Trophoblast cell (in vitro differentiated cells and primary cell): ENCODE data around the gene NGB.
A peak's percentile ranks its signal among the peaks of the same experiment; 100 is the strongest.

Experiments used
- DNase-seq, 2 donors: peaks; one replicate each; pipeline ENCODE4 v3.0.0-alpha.2; 2016
- H2AFZ ChIP-seq: 2 replicates; pipeline ENCODE4 v1.6.1; 2013; ENCODE audit warnings: low read length, moderate library complexity, mild to moderate bottlenecking; ENCODE audit not compliant: insufficient read depth, poor library complexity
- H2AK5ac ChIP-seq: 2 replicates; pipeline ENCODE4 v1.6.1; 2013; ENCODE audit warnings: mild to moderate bottlenecking, low read length
- H2BK120ac ChIP-seq: 2 replicates; pipeline ENCODE4 v1.6.1; 2013; ENCODE audit warnings: low read length, mild to moderate bottlenecking, moderate library complexity; ENCODE audit not compliant: insufficient read depth, poor library complexity
- H2BK12ac ChIP-seq: 2 replicates; pipeline ENCODE4 v1.6.1; 2013; ENCODE audit warnings: mild to moderate bottlenecking, low read length, moderate library complexity
- H2BK5ac ChIP-seq: 2 replicates; pipeline ENCODE4 v1.6.1; 2013; ENCODE audit warnings: low read length, low read depth, moderate library complexity, mild to moderate bottlenecking; ENCODE audit not compliant: poor library complexity
- H3K14ac ChIP-seq: 2 replicates; pipeline ENCODE4 v1.6.1; 2013; ENCODE audit warnings: mild to moderate bottlenecking, low read length
- H3K18ac ChIP-seq: 2 replicates; pipeline ENCODE4 v1.6.1; 2013; ENCODE audit warnings: mild to moderate bottlenecking, low read length
- H3K23ac ChIP-seq: 2 replicates; pipeline ENCODE4 v1.6.1; 2013; ENCODE audit warnings: low read length
- H3K27ac ChIP-seq: 2 replicates; pipeline ENCODE4 v1.5.1; 2013; ENCODE audit warnings: low read depth, mild to moderate bottlenecking, inconsistent platforms, low read length, moderate library complexity
- H3K27me3 ChIP-seq: 2 replicates; pipeline ENCODE4 v1.6.1; 2013; ENCODE audit warnings: inconsistent platforms, mild to moderate bottlenecking, low read length, moderate library complexity; ENCODE audit not compliant: insufficient read depth
- H3K36me3 ChIP-seq, 2 experiments: 1 replicate in 1 of 2; 2 replicates in 1 of 2; pipeline ENCODE4 v1.6.1; 2013; ENCODE audit warnings: low read length in 2 of 2, mild to moderate bottlenecking in 2 of 2, moderate library complexity in 1 of 2; ENCODE audit not compliant: insufficient read depth in 2 of 2, control insufficient read depth in 1 of 2
- H3K4ac ChIP-seq: 2 replicates; pipeline ENCODE4 v1.6.1; 2013; ENCODE audit warnings: low read depth, mild to moderate bottlenecking, low read length, moderate library complexity
- H3K4me1 ChIP-seq, 2 experiments: 1 replicate in 1 of 2; 2 replicates in 1 of 2; pipeline ENCODE4 v1.6.1; 2013; ENCODE audit warnings: low read length in 2 of 2, mild to moderate bottlenecking in 2 of 2, moderate library complexity in 1 of 2; ENCODE audit not compliant: insufficient read depth in 2 of 2, control insufficient read depth in 1 of 2
- H3K4me2 ChIP-seq: 2 replicates; pipeline ENCODE4 v1.6.1; 2013; ENCODE audit warnings: inconsistent platforms, mild to moderate bottlenecking, low read length, moderate library complexity
- H3K4me3 ChIP-seq: 2 replicates; pipeline ENCODE4 v1.5.1; 2013; ENCODE audit warnings: mild to moderate bottlenecking, low read depth, low read length, inconsistent platforms
- H3K79me1 ChIP-seq: one replicate; pipeline ENCODE4 v1.6.1; 2013; ENCODE audit warnings: low read length
- H3K79me2 ChIP-seq: 2 replicates; pipeline ENCODE4 v1.6.1; 2013; ENCODE audit warnings: low read length, mild to moderate bottlenecking; ENCODE audit not compliant: control insufficient read depth, insufficient read depth, poor library complexity
- H3K9ac ChIP-seq: 2 replicates; pipeline ENCODE4 v1.6.1; 2013; ENCODE audit warnings: mild to moderate bottlenecking, low read length
- H3K9me3 ChIP-seq: 2 replicates; pipeline ENCODE4 v1.6.1; 2013; ENCODE audit warnings: low read depth, mild to moderate bottlenecking, control low read depth, inconsistent platforms, low read length; ENCODE audit not compliant: insufficient read depth
- H4K12ac ChIP-seq: 2 replicates; pipeline ENCODE4 v1.6.1; 2013; ENCODE audit warnings: low read depth, mild to moderate bottlenecking, low read length, moderate library complexity
- H4K8ac ChIP-seq: 2 replicates; pipeline ENCODE4 v1.6.1; 2013; ENCODE audit warnings: low read depth, mild to moderate bottlenecking, low read length, moderate library complexity
- H4K91ac ChIP-seq: one replicate; pipeline ENCODE4 v1.6.1; 2013; ENCODE audit warnings: low read depth, mild to moderate bottlenecking, low read length, moderate library complexity
- WGBS: extraction: QIAGEN DNeasy Blood & Tissue Kit; methylation state at CpG from one replicate; pipeline ENCODE4 v1.1.7; 2013; ENCODE audit warnings: missing lambda C conversion rate; ENCODE audit not compliant: insufficient read length, insufficient coverage; ENCODE audit errors: extremely low coverage; 5-methylcytosine and 5-hydroxymethylcytosine counted together

NGB gene

DNA sequence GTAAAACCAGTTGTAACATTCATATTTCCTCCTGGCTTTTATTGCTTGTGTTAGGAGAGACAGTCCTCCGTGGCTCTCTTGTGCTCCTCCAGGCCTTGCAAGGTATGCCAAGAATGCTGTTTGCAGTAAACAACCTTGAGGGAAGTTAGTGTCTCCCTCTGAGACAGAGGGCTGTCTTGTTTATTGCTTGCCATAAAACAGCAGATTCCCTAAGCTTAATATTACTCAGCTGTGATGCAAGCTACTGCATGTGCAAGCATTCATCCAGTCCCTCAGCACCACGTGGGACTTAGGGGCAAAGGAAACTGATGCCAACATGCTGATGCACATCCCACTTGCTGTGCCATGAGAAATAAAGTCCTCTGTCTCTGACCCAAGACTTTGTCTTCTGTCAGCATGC, 43.0 kb upstream of the NGB start:
- WGBS = no CpG with 5 or more reads among the region's 2 CpGs
- no peak overlapping the region for H4K12ac ChIP-seq
- H3K4me2 ChIP-seq = peak overlapping the region; percentile 28
- peak overlapping the region; percentile 8 for H2BK120ac ChIP-seq
- no peaks in the 10 kb centered on the region for H3K36me3 ChIP-seq
- H3K9me3 ChIP-seq = no peaks in the 10 kb centered on the region
- peaks cover 4% of the 10 kb centered on the region for H3K79me2 ChIP-seq
- no peak overlapping the region for H2AK5ac ChIP-seq
- no peak overlapping the region for H3K4ac ChIP-seq
- H3K4me1 ChIP-seq = peaks cover 22% of the 10 kb centered on the region in 2 experiments
- peak; percentile 41 to 82 for DNase-seq
- no peak overlapping the region for H2AFZ ChIP-seq
- no peak overlapping the region for H3K23ac ChIP-seq
- no peak overlapping the region for H2BK12ac ChIP-seq
- peaks cover 21% of the 10 kb centered on the region for H3K79me1 ChIP-seq
- no peak overlapping the region for H3K14ac ChIP-seq
- H2BK5ac ChIP-seq = peak overlapping the region; percentile 59
- no peak overlapping the region for H3K9ac ChIP-seq
- no peaks in the 10 kb centered on the region for H3K27me3 ChIP-seq
- no peak overlapping the region for H3K4me3 ChIP-seq
- H3K27ac ChIP-seq = peak overlapping the region; percentile 85
- H3K18ac ChIP-seq = no peak overlapping the region
- H4K8ac ChIP-seq = no peak overlapping the region
- peak overlapping the region; percentile 81 for H4K91ac ChIP-seq

DNA sequence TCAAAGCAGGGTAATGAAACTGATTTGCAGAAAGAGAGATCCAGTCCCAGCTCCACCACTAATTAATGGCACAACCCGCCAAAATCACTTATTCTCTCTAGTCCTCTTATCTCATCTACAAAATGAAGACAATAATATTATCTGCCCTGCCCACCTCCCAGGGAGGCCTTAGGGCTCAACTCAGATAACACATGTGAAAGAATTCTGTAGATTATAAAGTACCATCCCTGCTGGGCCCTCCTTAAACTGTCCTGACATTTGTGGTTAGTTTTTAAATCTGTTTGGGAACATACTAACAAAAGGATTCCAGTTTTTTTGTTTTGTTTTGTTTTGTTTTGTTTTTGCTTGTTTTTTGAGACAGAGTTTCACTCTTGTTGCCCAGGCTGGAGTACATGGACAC, 42.4 kb upstream of the NGB start:
- H2AK5ac ChIP-seq = no peak overlapping the region
- peak overlapping the region; percentile 16 for H3K4ac ChIP-seq
- peaks cover 21% of the 10 kb centered on the region for H3K79me1 ChIP-seq
- H3K27me3 ChIP-seq = no peaks in the 10 kb centered on the region
- H3K23ac ChIP-seq = no peak overlapping the region
- H4K91ac ChIP-seq = peak overlapping the region; percentile 78
- H3K79me2 ChIP-seq = peaks cover 4% of the 10 kb centered on the region
- H2AFZ ChIP-seq = no peak overlapping the region
- no CpG with 5 or more reads among the region's 1 CpG for WGBS
- H2BK5ac ChIP-seq = peak overlapping the region; percentile 61
- H4K8ac ChIP-seq = no peak overlapping the region
- peak overlapping the region; percentile 74 for H2BK12ac ChIP-seq
- no peak overlapping the region for H3K4me2 ChIP-seq
- H3K4me3 ChIP-seq = no peak overlapping the region
- H3K9ac ChIP-seq = no peak overlapping the region
- peaks cover 22% of the 10 kb centered on the region in 2 experiments for H3K4me1 ChIP-seq
- no peaks in the 10 kb centered on the region for H3K9me3 ChIP-seq
- H3K18ac ChIP-seq = no peak overlapping the region
- no peaks in the 10 kb centered on the region for H3K36me3 ChIP-seq
- peak in 1 of 2 donors; percentile 10 for DNase-seq
- H2BK120ac ChIP-seq = peak overlapping the region; percentile 8
- peak overlapping the region; percentile 85 for H3K27ac ChIP-seq
- H4K12ac ChIP-seq = no peak overlapping the region
- H3K14ac ChIP-seq = peak overlapping the region; percentile 58

DNA sequence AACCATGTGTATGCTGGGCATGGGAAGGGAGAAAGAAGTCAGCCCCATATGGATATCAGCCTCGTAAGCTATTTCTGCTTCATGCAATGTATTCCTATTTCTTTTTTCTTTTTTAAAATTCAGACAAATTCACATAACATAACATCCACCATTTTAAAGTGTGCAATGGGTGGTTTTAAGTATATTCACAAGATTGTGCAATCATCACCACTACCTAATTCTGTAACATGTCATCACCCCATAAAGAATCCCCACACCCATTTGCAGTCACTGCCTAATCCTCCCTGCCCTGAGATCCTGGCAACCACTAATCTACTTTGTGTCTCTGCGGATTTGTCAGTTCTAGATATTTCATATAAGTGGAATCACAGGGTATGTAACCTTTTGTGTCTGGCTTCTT, 40.2 kb upstream of the NGB start:
- H4K12ac ChIP-seq = no peak overlapping the region
- H3K23ac ChIP-seq = no peak overlapping the region
- no peak overlapping the region for H2AFZ ChIP-seq
- no peak overlapping the region for H2BK5ac ChIP-seq
- no peak overlapping the region for H2AK5ac ChIP-seq
- no peak overlapping the region for H3K4me3 ChIP-seq
- H3K9ac ChIP-seq = no peak overlapping the region
- H2BK12ac ChIP-seq = no peak overlapping the region
- H3K14ac ChIP-seq = no peak overlapping the region
- H3K4me2 ChIP-seq = no peak overlapping the region
- no peak overlapping the region for H3K27ac ChIP-seq
- H3K79me1 ChIP-seq = peaks cover 32% of the 10 kb centered on the region
- H3K36me3 ChIP-seq = no peaks in the 10 kb centered on the region
- no CpG with 5 or more reads among the region's 2 CpGs for WGBS
- H3K4me1 ChIP-seq = peaks cover 31 to 34% of the 10 kb centered on the region in 2 experiments
- no peaks in the 10 kb centered on the region for H3K27me3 ChIP-seq
- H4K8ac ChIP-seq = no peak overlapping the region
- DNase-seq = no peak
- no peak overlapping the region for H2BK120ac ChIP-seq
- no peaks in the 10 kb centered on the region for H3K9me3 ChIP-seq
- H4K91ac ChIP-seq = no peak overlapping the region
- peaks cover 4% of the 10 kb centered on the region for H3K79me2 ChIP-seq
- H3K18ac ChIP-seq = no peak overlapping the region
- no peak overlapping the region for H3K4ac ChIP-seq

GRCh38 chr14:77310026-77310425, 39.0 kb upstream of the NGB start:
- H3K79me2 ChIP-seq = peaks cover 3% of the 10 kb centered on the region
- H4K12ac ChIP-seq = no peak overlapping the region
- no peak overlapping the region for H3K14ac ChIP-seq
- no peak overlapping the region for H2BK5ac ChIP-seq
- DNase-seq = no peak
- no peak overlapping the region for H3K4ac ChIP-seq
- WGBS = no CpG with 5 or more reads among the region's 4 CpGs
- peak overlapping the region; percentile 49 for H2AK5ac ChIP-seq
- peaks cover 31 to 36% of the 10 kb centered on the region in 2 experiments for H3K4me1 ChIP-seq
- H3K18ac ChIP-seq = no peak overlapping the region
- no peak overlapping the region for H3K23ac ChIP-seq
- H4K8ac ChIP-seq = no peak overlapping the region
- no peak overlapping the region for H3K4me2 ChIP-seq
- no peak overlapping the region for H3K27ac ChIP-seq
- H2BK120ac ChIP-seq = no peak overlapping the region
- no peak overlapping the region for H3K9ac ChIP-seq
- peak overlapping the region; percentile 52 for H2BK12ac ChIP-seq
- H3K4me3 ChIP-seq = no peak overlapping the region
- H4K91ac ChIP-seq = no peak overlapping the region
- H3K36me3 ChIP-seq = peaks cover 2 to 6% of the 10 kb centered on the region in 2 experiments
- H3K9me3 ChIP-seq = no peaks in the 10 kb centered on the region
- H2AFZ ChIP-seq = no peak overlapping the region
- no peaks in the 10 kb centered on the region for H3K27me3 ChIP-seq
- H3K79me1 ChIP-seq = peaks cover 32% of the 10 kb centered on the region
